ENCODE measurements around the gene LAMTOR4.
"Not testable (repeated sequence)": the region's sequence is repeated elsewhere in the genome, so short reads cannot be mapped to it uniquely, and the experiment has no call there.

The LAMTOR4 gene

GRCh38 chr7:100124301-100125230 lies 24.2 kb upstream of the LAMTOR4 start:
- no peak for DNase-seq (ENCODE audit: low read depth)
- no peak for TF ChIP-seq CTCF (conservative IDR thresholded peaks at IDR 0.05; ENCODE audit: low read depth, low read length)
- no peak overlapping the region for H3K4me3 ChIP-seq (ENCODE audit: low read length)

GRCh38 chr7:100126239-100126930 lies 22.3 kb upstream of the LAMTOR4 start:
- H3K4me3 ChIP-seq (ENCODE audit: low read length): peak overlapping the region; percentile 64
- peak; percentile 13 for TF ChIP-seq CTCF (conservative IDR thresholded peaks at IDR 0.05; ENCODE audit: low read depth, low read length)
- peak; percentile 34 for DNase-seq (ENCODE audit: low read depth)

GRCh38 chr7:100126931-100127865 lies 21.5 kb upstream of the LAMTOR4 start, which contains the start of gene MBLAC1:
Gene MBLAC1 (plus strand): TSS chr7:100126967. CDS start chr7:100127396, 429 bp downstream.
- peak within 1 kb of the TSS; percentile 64 for H3K4me3 ChIP-seq (ENCODE audit: low read length)
- DNase-seq (ENCODE audit: low read depth): peak; percentile 74
- no peak for TF ChIP-seq CTCF (conservative IDR thresholded peaks at IDR 0.05; ENCODE audit: low read depth, low read length)

GRCh38 chr7:100127866-100128636 lies 20.7 kb upstream of the LAMTOR4 start:
- DNase-seq (ENCODE audit: low read depth): no peak
- peak overlapping the region; percentile 64 for H3K4me3 ChIP-seq (ENCODE audit: low read length)
- TF ChIP-seq CTCF (conservative IDR thresholded peaks at IDR 0.05; ENCODE audit: low read depth, low read length): no peak

- no peak for TF ChIP-seq CTCF (conservative IDR thresholded peaks at IDR 0.05; ENCODE audit: low read depth, low read length)
- DNase-seq (ENCODE audit: low read depth): no peak
Measured at GRCh38 chr7:100128637-100128963, 20.1 kb upstream of the LAMTOR4 start.

GRCh38 chr7:100130220-100130607 lies 18.5 kb upstream of the LAMTOR4 start:
- H3K4me3 ChIP-seq (ENCODE audit: low read length); DNase-seq (ENCODE audit: low read depth): not testable (repeated sequence)

More at GRCh38 chr7:100128637-100128963, 20.1 kb upstream of the LAMTOR4 start:
- no peak overlapping the region for H3K4me3 ChIP-seq (ENCODE audit: low read length)
